Fibroblast of mammary gland (primary cell): ENCODE measurements around the gene SPATA24.

Source experiments
- DNase-seq: peaks from one replicate; pipeline ENCODE4 v3.0.0-alpha.2; 2010; ENCODE audit warnings: low read depth
- H3K4me3 ChIP-seq: 2 replicates; pipeline ENCODE4 v1.5.1; 2011; ENCODE audit warnings: low read depth, mild to moderate bottlenecking, low read length, moderate library complexity; ENCODE audit not compliant: control insufficient read depth
- TF ChIP-seq, protein P1 (sequence below): conservative IDR thresholded peaks from 2 replicates; pipeline ENCODE4 v1.5.1; 2011; ENCODE audit warnings: low read depth, low read length, inconsistent platforms; ENCODE audit not compliant: control insufficient read depth, insufficient read depth

The SPATA24 gene

GRCh38 chr5:139392324-139392677 is 11.6 kb downstream of the SPATA24 start:
- no peak overlapping the region for H3K4me3 ChIP-seq
- TF ChIP-seq, protein P1, sequence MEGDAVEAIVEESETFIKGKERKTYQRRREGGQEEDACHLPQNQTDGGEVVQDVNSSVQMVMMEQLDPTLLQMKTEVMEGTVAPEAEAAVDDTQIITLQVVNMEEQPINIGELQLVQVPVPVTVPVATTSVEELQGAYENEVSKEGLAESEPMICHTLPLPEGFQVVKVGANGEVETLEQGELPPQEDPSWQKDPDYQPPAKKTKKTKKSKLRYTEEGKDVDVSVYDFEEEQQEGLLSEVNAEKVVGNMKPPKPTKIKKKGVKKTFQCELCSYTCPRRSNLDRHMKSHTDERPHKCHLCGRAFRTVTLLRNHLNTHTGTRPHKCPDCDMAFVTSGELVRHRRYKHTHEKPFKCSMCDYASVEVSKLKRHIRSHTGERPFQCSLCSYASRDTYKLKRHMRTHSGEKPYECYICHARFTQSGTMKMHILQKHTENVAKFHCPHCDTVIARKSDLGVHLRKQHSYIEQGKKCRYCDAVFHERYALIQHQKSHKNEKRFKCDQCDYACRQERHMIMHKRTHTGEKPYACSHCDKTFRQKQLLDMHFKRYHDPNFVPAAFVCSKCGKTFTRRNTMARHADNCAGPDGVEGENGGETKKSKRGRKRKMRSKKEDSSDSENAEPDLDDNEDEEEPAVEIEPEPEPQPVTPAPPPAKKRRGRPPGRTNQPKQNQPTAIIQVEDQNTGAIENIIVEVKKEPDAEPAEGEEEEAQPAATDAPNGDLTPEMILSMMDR, result no peak
- DNase-seq, result no peak

- TF ChIP-seq, protein P1, result no peak
- H3K4me3 ChIP-seq, result peak overlapping the region; percentile 1
- peak; percentile 46 for DNase-seq
Measured at GRCh38 chr5:139391570-139392323, 12.1 kb downstream of the SPATA24 start.

GRCh38 chr5:139390639-139391569 is 13.0 kb downstream of the SPATA24 start:
- H3K4me3 ChIP-seq, result no peak overlapping the region
- no peak for DNase-seq
- TF ChIP-seq, protein P1, result no peak

DNA sequence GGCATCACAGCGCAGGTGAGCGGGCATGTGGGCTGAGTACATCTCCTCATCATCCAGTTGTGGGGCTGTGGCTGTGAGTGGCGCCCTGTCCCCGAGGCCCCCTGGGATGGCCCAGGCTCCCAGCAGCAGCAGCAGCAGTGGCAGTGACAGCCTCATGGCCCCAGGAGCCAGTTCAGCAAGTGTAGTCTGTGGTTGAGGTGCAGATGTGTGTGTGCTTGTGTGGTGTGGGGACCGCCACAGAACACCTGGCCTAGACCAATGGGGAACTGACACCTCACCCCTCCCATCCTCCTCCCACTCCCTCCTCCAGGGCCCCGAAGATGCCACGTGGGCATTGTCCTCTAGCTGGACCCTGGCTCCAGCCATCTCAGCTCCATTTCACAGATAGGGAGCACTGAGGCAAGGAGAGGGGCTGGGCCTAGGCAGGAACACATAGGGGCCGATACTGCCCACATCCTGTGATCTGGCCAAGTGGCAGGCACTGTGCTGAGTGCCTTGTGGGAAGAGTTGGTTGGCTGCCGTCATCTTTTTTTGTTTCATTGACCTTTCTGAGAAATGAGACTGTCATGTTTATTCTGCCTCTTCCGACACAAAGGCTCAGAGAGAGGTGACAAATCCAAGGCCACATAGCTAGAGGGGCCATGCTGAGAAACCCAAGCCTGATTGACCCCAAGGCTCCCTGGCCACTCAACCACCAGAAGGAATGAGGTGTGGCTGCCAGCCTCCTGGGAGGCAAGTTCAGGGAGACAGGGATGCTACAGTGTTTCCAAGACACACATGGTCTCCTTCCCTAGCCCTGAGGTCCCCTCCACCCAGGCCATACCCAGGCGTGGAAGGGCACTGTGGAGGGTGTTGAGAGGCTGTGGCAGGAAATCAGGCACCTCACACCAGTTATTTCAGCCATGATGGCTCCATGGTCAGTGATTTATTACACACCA is 13.9 kb downstream of the SPATA24 start, which contains the start of gene MZB1:
MZB1 (minus strand) TSS at position 213 of the 938 bp plus-strand sequence; CDS start at position 156, 57 bp downstream.
- no peak for DNase-seq
- TF ChIP-seq, protein P1, result no peak
- no peak within 1 kb of the TSS for H3K4me3 ChIP-seq

GRCh38 chr5:139388198-139388821 is 15.6 kb downstream of the SPATA24 start:
- no peak for DNase-seq
- TF ChIP-seq, protein P1, result no peak
- no peak overlapping the region for H3K4me3 ChIP-seq
